ENCODE results near the gene ADAMTS12.

ADAMTS12 gene

DNA sequence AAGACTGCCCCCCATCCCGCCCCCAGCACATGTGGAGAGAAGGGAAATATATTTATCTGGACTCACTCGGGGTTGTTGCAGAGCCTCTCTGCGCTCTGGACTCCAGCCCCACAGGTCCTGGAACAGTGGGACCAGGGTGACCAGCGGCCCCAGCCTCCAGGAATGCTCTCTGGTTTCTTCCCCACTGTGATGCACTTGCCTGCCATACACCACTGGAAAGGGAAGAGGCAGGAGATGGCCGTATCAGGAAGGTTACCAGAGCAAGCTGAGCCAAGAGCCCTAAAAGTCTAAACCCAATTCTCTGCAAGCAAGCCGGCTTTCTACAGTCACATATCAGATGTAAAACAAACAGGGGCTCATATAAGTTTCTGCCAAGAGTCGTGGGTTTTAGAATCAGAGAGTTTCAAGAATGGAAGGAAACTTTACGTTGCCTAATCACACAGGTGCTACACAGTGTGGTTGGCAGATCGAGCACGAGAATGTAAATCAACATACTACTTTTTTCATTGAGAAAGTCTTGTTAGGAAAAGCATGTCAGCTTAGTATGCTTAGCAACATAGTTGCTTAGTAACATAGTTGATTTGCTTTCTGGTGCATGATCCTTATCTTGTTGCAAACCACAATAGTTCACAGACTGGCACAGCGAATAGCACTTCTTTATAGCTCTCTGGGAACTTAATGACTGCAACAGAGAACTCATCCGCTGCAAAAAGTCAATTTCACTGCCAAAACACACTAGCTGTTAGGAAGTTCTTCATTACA is 249.9 kb downstream of the ADAMTS12 start:
- no peak for DNase-seq

DNA sequence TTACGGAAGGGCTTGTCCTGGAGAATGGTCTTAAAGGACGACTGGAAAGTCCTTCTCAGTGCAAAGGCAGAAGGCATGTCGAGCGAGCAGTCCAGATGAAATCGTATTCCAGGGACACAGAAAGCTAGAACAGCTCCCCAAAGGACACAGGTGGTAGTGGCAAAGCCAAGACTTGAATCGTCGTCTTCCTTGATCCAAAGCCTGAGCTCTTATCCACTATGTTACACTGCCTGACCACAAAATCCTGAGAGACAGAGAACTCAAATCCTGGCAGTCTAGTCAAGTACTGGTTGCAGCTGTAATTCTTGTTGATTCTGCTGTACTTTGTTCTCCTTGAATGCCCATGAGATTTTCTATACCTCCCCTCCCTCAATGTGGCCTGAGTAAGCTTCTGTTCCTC is 252.3 kb downstream of the ADAMTS12 start:
- DNase-seq: no peak

DNA sequence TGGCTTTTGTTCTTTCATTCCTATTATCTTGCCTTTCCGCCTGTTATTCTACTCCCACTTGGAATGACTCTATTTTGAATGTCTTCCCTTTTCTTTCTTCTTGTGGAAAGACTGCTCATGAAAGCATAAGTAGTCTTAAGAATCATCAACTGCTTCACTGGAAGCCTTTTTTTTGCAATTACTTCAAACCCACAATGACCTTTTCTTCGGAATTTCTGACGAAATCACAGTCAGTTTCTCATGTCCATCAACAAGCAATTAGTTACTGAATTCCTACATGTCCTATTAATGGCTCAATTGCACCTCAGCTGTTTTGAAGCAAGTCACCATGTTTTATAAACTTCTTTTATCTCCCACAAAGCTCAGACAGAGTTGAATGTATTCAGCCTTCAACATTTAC is 254.8 kb downstream of the ADAMTS12 start:
- no peak for DNase-seq

DNA sequence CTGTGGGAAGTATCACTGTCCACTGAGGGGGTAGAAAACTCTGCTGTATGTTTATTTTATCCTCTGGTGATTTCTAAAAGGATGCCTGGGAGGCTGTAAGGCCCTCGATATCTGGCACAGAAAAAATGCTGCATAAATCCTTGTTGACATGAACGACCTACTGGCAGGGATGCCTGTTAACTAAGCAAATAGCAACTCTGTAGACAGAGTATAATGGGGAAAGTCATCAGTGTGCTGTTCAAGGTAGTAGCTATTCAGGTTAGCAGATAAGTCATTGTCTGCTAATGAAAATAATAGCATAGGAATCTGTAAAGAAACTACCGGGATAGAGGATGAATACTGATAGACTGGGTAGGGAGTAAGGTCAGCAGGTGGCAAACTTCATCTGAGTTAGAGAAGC is 256.2 kb downstream of the ADAMTS12 start:
- no peak for DNase-seq

DNA sequence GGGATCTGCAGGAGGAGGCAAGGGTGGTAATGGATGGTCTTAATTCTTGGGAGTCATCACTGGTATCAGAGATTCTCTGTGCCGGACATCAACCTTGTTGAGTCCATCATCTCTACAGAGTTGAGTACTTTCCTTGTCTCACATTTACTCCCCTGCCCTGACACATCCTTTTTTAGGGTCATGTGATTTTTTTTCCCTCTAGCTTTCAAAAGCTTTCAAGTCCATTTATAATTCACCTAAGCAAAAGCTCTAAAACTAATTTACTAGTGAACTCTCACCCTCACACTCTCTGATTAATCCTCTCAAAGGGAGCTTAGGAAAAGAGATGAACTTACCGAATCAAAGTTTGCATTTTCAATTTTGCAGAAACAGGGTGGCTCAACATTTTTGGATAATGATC is 258.1 kb downstream of the ADAMTS12 start:
- no peak for DNase-seq

DNA sequence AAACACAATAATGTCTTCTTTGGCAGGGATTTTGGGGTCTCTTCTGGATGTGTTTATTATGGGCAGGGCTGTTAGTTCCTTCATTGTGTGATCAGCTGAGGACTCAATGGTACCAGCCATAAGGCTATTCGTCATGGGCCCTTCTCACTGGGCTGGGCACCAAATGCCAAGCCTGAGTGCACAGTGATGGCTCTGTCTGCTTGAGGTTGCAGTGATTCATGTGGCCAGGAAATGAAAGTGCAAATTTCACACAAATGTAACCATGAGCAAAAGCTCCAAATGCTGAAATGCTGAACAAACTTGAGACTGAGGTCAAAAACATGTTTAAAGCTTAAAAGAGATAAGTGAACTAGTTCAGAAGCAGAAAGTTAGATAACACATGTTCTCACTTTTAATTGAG is 260.0 kb downstream of the ADAMTS12 start:
- DNase-seq: no peak

DNA sequence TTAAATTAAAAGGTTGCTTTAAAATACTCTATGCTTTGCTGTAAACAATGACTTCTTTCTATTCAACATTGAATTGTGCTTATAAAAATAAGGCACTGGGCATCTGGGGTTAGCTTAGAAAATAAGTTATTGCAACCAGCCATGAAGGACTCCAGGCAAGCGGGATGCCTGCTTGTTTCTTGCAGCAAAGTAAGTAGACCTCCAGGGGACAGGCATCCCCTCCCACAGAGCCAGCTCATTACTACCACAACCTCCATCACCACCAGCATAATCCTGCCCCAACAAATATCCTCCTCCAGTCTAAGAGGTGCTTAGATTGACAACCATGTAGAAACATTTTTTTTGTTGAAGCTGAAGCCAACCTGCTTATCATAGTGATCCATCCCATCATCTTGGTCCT is 260.7 kb downstream of the ADAMTS12 start:
- DNase-seq: no peak

DNA sequence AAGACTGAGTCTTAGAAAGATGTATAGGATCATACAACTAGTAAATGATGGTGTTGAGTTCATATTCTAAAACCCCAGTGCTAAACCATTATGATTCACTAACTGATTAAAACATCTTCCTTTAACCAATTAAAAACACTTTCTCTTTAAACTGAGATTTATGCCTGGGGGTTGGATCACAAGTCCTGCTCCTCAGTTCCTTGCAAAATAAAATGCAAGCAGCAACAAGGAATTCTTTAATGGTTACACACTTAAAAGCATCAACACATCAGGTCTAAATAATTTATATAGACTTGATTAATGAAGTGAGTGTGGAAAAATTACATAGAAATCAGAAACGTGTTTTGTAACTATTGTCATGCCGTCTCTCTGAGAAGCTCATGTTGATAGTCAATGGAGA is 261.8 kb downstream of the ADAMTS12 start:
- no peak for DNase-seq

DNA sequence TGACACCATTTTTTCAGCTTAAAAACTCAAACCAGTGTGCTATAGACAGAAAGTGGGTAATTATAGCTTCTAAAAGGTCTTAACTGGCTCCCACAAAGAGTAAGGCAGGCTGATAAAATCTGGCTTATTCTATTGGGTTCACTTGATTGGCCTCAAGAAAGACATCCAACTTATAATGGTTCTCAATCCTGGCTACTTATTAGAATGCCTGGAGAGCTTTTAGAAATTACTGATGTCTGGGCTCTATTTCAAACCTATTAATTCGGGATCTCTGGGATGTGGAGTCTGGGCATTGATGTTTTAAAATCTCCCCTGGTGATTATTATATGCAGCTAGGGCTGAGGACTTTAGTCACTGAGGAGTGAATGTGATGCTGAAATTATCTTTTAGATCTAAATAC is 263.0 kb downstream of the ADAMTS12 start:
- no peak for DNase-seq

DNA sequence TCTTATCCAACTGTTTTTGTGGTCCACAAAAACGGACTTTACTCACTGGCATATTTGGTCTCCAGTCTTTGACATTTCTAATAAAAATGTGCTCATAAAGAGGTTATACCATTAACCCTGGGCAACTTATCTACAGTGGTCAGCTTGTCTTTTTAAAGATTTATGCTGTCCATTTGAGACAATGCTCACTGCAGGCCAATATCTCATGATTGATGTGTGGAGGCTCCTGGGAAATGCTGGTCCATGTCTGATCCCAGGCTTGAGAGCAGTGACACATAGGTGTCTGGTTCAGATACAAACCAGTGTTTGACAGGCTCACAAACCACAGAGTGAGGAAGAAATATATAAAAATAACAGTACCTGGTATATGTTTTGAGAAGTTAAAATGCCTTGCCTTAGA is 270.3 kb downstream of the ADAMTS12 start:
- DNase-seq: no peak

DNA sequence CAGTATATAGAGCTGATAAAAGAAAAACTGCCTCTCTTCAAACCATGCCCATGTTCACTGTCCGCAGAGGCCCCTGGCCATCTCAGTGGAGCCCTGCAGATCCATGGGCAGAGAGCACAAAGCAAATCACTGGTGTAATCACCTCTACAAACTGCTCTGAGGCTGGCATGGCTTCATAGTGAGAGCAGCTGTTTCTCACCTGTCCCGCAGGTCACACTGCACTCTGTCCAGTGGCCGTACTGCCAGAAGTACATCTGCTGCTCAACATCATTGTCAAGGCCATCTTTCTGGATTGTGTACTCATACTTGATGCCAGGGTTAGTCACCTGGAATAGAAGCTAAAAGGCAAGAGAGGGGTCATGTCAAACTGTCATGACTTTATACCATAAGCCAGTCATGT is 277.8 kb downstream of the ADAMTS12 start:
- no peak for DNase-seq

DNA sequence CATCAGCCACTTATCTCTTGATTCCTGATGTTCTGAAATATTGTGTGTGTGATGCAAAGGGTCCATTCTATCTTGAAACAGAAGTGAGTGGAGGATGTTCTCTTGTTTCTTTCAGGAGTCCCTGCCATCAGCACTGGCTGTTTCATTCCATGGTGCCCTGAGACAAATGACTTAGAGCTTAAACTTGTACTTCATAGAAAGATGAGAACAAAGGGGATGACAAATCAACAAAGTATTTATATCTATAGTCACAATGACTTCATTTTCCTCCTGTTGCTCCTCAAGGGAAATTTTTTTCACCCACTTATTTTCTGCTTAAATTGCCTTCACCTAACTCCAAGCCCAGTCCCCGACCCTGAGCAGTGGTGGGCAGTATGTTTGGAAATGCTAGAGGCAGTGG is 279.4 kb downstream of the ADAMTS12 start:
- no peak for DNase-seq

DNA sequence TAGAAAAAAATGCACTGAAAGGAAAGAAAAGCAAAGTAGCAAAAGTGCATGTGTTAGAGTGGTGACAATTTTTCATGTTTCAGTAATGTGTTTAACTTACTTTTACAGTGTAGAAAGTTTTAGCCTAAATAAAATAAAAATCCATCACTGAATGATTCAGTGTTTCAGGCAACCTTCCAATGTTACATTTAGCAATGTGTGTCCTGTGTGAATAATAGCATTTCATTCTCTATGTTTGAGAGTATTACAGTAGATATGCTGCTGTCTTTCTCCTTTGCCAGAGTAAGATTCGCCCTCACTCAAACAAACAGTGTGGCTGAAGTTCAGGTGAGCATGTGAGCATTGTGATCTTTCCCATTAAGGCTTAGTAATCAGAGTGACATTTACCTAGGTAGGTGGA is 279.9 kb downstream of the ADAMTS12 start:
- DNase-seq: no peak

DNA sequence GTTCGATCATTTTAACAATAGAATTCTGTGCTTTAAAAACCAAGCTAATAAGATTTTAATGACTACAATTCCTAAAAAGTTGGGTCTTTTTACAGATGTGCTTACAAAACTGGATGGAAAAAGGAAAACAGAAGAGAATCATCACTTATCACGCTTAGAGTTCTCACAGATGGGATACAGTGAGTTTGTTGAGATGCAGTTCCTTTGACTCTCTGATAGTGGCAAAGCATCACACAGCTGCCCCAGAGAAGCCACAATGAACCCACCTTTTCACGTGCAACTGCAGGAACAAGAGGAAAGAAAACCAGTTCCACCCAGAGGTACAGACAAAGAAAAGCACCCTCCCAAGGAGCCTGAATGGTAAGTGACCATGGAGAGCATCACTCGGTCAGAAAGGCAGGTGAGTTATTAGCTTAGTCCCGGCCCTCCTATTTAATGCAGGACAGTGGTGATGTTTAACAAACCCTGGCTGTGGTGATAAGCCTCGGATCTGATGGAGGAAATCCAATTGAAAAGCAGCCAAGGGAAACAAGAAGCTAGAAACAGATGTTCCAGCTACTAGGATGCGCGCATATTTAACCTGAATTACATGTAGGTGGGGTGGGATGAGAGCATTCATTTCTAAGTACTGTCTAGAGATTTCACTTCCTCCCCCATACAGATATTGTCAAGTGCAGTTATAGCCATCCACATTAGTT is 283.3 kb downstream of the ADAMTS12 start:
- no peak for DNase-seq

DNA sequence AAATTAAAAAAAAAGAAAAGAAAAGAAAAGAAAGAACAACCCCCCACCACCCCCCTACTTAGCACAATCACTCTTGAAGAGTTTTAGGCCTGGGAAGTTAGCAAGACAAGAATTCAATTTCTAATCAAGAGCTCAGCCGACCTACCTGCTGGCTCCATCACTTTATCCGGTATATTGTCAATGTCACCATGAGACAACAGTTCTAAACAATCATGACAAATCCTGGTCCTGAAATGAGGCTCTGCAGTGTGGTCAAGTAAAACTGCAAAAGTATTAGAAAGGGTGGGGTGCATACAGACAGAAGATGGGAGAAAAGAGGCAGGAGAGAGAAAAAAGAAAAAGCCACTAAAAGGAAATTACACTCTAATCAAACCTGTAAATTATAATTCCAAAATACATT is 287.3 kb downstream of the ADAMTS12 start:
- DNase-seq: no peak

DNA sequence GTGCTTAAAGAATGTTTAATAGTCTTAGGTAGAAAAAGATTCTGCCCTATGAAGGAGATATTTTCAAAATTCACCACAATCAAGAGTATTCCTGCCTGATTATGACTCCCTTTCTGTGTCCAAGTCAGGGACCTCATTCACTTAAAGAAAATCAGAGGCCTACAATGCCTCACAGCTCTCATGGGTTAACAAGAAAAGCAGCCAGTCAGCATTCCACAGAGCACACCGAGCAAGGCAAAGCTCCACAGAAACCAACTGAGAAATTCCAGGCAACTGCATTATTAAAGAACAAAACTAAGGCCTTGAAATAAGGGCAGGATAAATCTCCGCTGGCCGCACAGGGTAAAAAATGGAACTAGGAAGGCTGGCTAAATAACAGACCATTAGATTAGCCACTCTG is 289.9 kb downstream of the ADAMTS12 start:
- no peak for DNase-seq

DNA sequence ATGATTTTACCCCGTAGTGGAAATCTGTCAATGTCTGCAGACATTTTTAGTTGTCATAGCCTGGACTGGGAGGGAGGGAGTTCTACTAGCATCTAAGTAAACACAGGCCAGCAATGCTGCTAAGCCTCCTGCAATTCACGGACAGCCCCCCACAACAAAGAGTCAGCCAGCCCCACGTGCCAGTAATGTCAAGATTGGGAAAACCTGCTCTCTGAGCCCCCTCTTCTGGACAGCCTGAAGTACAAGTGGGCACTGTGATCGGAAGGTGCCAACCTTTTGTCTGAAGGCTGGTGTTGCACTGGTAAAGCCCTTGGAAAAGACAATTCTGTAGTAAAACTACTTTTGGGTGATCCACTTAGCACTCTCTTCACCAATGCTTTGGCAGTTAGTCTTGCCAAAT is 296.5 kb downstream of the ADAMTS12 start:
- no peak for DNase-seq

DNA sequence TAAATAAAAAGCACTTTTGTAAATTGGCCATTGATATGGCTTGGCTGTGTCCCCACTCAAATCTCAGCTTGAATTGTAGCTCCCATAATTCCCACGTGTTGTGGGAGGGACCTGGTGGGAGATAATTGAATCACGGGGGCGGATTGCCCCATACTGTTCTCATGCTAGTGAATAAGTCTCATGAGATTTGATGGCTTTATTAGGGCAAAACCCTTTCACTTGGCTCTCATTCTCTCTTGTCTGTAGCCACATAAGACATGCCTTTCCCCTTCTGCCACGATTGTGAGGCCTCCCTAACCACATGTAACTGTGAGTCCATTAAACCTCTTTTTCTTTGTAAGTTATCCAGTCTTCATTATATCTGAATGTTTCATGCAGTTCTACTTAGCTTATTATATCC is 297.8 kb downstream of the ADAMTS12 start:
- no peak for DNase-seq

DNA sequence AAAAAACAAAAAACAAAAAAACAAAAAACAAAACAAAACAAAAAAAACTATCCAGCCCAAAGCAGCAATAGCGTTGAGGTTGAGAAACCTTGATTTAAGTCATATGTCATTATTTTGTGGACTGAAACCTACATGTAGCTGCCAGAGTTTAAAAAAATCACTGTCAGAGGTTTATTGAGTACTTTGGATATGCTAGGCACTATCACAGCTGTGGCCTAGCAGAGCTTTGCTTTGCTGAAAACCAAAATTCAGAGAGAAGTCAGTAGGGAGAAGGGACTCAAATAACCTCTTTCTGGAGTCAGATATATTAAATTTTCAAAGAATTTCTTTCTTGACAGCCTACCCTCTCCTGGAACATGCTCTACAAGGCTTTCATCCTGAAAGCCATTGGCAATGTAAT is 299.5 kb downstream of the ADAMTS12 start:
- no peak for DNase-seq

DNA sequence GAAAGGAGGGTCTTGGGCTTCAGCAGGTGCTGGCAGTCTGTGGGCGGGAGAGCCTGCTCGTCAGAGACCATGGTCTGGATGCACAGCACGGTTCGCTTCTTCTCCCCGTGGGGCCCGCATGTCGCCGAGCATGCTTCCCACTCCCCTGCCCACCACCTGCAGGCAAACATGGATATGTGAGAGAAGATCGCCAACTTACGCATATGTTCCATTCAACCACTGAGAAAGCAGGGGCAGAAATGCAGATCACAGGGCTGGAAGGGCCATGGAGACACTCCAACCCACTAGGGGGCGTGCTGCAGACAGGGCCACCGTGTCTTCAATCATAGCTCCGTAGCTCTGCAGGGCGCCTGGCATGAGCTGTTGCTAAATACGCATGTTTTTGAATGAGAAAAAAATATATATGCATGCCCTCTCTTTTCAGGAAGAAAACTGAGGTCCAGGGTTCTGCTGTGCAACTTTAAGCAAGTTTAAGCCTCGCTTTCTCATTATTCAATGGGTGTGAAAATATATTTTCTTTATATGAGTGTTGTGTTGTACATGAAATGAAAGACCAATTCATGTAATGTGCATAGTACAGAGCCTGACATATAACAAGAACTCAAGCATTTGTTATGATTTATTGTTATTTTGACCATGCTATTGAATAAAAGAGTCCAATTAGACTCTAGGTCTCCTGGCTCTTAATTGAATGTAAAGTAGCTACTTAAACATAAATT is 303.0 kb downstream of the ADAMTS12 start:
- DNase-seq: peak; percentile 25

DNA sequence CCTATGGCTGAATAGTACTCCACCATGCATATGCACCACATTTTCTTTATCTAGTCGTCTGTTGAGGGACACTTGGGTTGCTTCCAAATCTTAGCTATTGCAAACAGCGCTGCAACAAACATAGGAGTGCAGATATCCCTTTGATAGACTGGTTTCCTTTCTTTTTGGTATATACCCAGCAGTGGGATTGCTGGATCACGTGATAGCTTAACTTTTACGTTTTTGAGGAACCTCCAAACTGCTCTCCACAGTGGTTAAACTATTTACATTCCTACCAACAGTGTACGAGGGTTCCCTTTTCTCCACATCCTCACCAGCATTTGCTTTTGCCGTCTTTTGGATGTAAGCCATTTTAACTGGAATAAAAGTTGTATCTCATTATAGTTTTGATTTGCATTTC is 308.5 kb downstream of the ADAMTS12 start:
- no peak for DNase-seq

DNA sequence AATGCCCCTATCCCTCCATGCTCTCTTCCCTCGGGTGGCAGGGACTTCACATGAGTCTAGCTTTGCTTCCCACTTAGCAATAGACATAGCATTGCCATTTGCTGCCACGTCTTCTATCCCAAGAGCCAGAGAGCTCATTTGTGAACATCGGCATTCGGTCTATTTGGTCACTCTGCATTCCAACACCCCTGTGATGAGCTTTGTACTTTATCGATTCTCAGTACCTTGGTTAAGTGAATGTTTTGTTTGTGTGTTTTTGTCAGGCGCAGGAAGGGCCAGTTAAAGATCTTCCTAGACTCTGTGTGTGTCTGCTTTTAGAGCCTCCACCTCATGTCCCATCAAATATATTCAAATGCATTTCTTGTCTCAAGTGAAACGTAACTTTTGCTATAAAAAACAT is 309.4 kb downstream of the ADAMTS12 start:
- no peak for DNase-seq

DNA sequence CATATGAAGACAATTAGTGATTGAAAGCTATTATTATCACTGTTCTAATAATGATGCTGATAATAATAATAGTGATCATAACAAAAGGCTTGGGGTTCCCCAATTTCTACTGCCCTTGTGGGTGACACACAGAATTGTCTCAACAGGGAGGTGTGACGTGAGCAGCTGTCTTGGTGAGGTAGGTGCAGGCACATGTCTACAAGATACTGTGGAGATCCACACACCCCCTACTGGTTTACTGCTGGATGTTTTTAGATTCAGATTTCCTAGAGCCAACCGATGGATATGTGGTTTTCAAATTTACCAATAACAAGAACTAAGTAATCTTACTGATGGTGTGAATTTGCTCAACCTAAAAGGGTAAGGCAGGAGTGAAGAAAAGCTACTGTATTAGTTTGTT is 312.0 kb downstream of the ADAMTS12 start:
- DNase-seq: no peak

DNA sequence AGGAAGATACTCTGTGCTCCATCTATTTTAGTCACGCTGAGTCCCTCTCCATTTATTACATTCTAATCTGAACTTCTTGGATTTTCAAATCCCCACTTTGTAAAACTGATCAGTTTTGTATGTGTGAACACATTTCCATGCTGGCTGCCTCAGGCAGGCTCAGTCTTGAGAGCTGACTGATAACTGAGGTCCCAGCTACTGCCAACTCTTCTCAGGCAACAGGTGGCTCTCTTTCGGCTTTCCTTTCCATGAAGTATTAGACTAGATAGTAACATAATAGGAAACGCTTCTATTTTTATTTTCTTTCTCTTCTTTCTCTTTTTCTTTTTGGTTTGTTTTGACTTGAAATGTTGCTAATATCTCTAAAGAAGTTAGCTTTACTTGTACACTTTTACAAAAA is 312.6 kb downstream of the ADAMTS12 start:
- no peak for DNase-seq

Data from CD4-positive, alpha-beta T cell treated with Interleukin-15 for 1 hour (primary cell).